HL-60 (cell line): Measurements from ENCODE around the gene SUPT5H.
"Not testable (repeated sequence)": the region's sequence is repeated elsewhere in the genome, so short reads cannot be mapped to it uniquely, and the experiment has no call there.

Experiments
- DNase-seq, 2 experiments: peaks; one replicate each; pipeline ENCODE4 v3.0.0-alpha.2; 2010 to 2020; ENCODE audit warnings: low read depth in 1 of 2, low spot score in 1 of 2
- H3K27ac ChIP-seq: fragments of 250-450 bp; sonication (Bioruptor Pico); replicated peaks from 2 replicates; pipeline ENCODE4 v1.5.1; 2020; ENCODE audit warnings: mild to moderate bottlenecking, moderate library complexity
- H3K27me3 ChIP-seq: fragments of 250-450 bp; sonication (Bioruptor Pico); 2 replicates; pipeline ENCODE4 v1.5.1; 2021; ENCODE audit warnings: mild to moderate bottlenecking, moderate library complexity; ENCODE audit not compliant: insufficient read depth, poor library complexity, severe bottlenecking
- H3K4me3 ChIP-seq: replicated peaks from 2 replicates; pipeline ENCODE4 v1.5.1; 2011; ENCODE audit warnings: mild to moderate bottlenecking, control low read depth, low read length; ENCODE audit not compliant: insufficient read depth
- GABPA ChIP-seq: IDR thresholded peaks from 2 replicates; pipeline ENCODE4 v1.6.1; 2012; ENCODE audit warnings: low read depth
- POLR2AphosphoS5 ChIP-seq: IDR thresholded peaks from 2 replicates; pipeline ENCODE4 v1.6.1; 2012; ENCODE audit warnings: low read depth
- SPI1 ChIP-seq: IDR thresholded peaks from 2 replicates; pipeline ENCODE4 v1.6.1; 2012; ENCODE audit warnings: low read depth, mild to moderate bottlenecking, borderline replicate concordance
- TF ChIP-seq, protein P1 (sequence below): IDR thresholded peaks from one replicate; pipeline ENCODE4 v1.5.1; 2011; ENCODE audit warnings: low read length, control low read depth, inconsistent platforms; ENCODE audit not compliant: insufficient read depth
- TF ChIP-seq, protein P2 (sequence below): IDR thresholded peaks from 2 replicates; pipeline ENCODE4 v1.6.1; 2012; ENCODE audit warnings: low read depth; ENCODE audit not compliant: insufficient replicate concordance

SUPT5H gene

DNA sequence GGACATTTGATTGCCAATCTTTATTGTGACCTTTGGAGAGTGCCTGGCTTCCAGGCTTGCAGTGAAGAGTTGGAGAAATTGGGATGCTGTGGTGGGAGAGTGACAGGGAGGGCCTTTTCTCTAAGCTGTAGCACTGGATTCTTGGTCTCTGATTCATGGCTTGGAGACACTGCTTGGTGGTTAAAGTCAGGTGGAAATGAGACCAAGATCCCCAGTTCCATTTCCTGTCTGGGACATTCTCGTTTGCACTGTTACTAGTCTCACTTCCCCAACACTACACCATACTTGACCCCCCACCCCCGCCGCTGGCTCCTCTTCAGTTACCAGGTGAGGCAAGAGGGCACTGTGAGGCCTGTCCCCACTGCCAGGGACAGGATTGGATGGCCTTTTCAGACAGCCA is 2.9 kb downstream of the SUPT5H start:
- H3K4me3 ChIP-seq, result no peak overlapping the region
- peak in 1 of 2 experiments; percentile 38 for DNase-seq
- H3K27ac ChIP-seq, result no peak overlapping the region

DNA sequence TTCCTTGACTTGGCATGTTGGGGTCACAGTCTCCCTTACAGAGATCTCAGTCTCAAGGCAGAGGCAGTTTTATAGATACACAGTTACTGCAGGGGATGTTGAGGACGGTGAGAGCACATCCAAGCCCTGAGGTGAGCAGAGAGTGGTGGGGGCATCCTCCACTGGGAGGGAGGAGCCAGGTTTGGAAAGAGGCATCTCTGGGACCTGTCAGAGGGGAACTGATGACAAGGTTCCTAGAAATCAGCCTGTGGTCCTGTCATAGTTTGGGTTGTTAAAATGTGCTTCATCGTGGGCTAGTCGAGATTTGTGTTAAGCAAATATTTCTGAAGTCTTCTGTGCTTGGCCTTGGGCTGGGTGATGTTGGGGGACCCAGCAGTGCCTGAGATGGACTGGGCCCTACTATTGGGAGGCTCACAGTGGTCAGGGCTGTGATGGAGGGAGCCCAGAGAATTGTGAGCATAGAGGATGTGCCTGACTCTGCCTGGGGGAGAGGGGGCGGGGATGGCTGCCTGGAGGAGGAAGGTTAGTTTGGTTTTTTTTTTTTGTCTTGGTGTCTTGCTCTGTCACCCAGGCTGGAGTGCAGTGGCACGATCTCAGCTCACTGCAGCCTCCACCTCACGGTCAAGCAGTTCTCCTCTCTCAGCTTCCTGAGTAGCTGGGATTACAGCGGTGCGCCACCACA is 3.9 kb downstream of the SUPT5H start:
- no peak overlapping the region for H3K4me3 ChIP-seq
- DNase-seq, result no peak
- no peak overlapping the region for H3K27ac ChIP-seq
- TF ChIP-seq, protein P1, sequence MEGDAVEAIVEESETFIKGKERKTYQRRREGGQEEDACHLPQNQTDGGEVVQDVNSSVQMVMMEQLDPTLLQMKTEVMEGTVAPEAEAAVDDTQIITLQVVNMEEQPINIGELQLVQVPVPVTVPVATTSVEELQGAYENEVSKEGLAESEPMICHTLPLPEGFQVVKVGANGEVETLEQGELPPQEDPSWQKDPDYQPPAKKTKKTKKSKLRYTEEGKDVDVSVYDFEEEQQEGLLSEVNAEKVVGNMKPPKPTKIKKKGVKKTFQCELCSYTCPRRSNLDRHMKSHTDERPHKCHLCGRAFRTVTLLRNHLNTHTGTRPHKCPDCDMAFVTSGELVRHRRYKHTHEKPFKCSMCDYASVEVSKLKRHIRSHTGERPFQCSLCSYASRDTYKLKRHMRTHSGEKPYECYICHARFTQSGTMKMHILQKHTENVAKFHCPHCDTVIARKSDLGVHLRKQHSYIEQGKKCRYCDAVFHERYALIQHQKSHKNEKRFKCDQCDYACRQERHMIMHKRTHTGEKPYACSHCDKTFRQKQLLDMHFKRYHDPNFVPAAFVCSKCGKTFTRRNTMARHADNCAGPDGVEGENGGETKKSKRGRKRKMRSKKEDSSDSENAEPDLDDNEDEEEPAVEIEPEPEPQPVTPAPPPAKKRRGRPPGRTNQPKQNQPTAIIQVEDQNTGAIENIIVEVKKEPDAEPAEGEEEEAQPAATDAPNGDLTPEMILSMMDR, result no peak
- TF ChIP-seq POLR2AphosphoS5 (no peak), GABPA (no peak), SPI1 (no peak)
- TF ChIP-seq, protein P2, sequence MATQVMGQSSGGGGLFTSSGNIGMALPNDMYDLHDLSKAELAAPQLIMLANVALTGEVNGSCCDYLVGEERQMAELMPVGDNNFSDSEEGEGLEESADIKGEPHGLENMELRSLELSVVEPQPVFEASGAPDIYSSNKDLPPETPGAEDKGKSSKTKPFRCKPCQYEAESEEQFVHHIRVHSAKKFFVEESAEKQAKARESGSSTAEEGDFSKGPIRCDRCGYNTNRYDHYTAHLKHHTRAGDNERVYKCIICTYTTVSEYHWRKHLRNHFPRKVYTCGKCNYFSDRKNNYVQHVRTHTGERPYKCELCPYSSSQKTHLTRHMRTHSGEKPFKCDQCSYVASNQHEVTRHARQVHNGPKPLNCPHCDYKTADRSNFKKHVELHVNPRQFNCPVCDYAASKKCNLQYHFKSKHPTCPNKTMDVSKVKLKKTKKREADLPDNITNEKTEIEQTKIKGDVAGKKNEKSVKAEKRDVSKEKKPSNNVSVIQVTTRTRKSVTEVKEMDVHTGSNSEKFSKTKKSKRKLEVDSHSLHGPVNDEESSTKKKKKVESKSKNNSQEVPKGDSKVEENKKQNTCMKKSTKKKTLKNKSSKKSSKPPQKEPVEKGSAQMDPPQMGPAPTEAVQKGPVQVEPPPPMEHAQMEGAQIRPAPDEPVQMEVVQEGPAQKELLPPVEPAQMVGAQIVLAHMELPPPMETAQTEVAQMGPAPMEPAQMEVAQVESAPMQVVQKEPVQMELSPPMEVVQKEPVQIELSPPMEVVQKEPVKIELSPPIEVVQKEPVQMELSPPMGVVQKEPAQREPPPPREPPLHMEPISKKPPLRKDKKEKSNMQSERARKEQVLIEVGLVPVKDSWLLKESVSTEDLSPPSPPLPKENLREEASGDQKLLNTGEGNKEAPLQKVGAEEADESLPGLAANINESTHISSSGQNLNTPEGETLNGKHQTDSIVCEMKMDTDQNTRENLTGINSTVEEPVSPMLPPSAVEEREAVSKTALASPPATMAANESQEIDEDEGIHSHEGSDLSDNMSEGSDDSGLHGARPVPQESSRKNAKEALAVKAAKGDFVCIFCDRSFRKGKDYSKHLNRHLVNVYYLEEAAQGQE, result no peak
- no peaks in the 10 kb centered on the region for H3K27me3 ChIP-seq

More for the DNA sequence above, 2.9 kb downstream of the SUPT5H start:
- H3K27me3 ChIP-seq, result no peaks in the 10 kb centered on the region
- TF ChIP-seq GABPA (no peak), SPI1 (no peak)
- TF ChIP-seq, protein P1, result no peak
- TF ChIP-seq, protein P2, result no peak

DNA sequence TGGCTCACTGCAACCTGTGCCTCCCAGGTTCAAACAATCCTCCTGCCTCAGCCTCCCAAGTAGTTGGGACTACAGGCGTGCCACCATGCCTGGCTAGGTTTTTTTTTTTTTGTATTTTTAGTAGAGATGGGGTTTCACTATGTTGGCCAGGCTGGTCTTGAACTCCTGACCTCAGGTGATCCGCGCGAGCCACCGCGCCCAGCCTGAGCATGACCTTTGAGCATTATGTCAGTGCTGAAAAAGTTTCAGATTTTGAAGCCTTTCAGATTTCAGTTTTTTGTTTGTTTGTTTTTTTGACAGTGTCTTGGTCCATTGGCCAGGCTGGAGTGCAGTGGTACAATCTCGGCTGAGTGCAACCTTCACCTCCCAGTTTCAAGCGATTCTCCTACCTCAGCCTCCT is 5.9 kb downstream of the SUPT5H start:
- not testable (repeated sequence) for DNase-seq, H3K4me3 ChIP-seq, H3K27me3 ChIP-seq, H3K27ac ChIP-seq

DNA sequence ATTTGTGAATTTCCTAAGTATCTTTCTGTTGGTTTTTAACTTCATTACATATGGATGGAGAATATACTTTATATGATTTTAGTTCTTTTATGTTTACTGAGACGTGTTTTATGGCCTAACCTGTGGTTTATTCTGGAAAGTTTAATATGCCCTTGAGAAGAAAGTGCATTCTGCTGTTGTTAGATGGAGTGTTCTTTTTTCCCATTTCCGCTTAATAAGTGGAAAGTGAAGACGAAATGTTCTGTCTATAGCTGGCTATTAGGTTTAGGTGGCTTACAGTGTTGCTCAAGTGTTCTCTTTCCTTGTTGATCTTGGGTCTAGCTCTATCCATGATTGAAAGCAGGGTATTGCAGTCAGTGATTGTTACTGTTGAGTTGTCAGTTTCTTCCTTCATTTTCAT is 18.0 kb downstream of the SUPT5H start:
- Histone ChIP-seq H3K27ac (no peak overlapping the region), H3K27me3 (no peaks in the 10 kb centered on the region), H3K4me3 (no peak overlapping the region)
- DNase-seq, result no peak
- TF ChIP-seq, protein P2, result no peak
- TF ChIP-seq, protein P1, result no peak
- TF ChIP-seq POLR2AphosphoS5 (no peak), GABPA (no peak), SPI1 (no peak)
